Erythroblast (primary cell): ENCODE results near the gene EPS8L2.

Experiments used
- DNase-seq, 2 experiments: peaks; one replicate each; lab custom pipeline; 2025; lab: John Stamatoyannopoulos, UW
- GATA1 ChIP-seq: IDR thresholded peaks from 2 replicates; pipeline ENCODE4 v1.6.1; 2011; ENCODE audit warnings: low read depth, mild to moderate bottlenecking, control low read depth, low read length, moderate library complexity
- POLR2A ChIP-seq: IDR thresholded peaks from 2 replicates; pipeline ENCODE4 v1.6.1; 2011; ENCODE audit warnings: mild to moderate bottlenecking, low read length

EPS8L2 gene

DNA sequence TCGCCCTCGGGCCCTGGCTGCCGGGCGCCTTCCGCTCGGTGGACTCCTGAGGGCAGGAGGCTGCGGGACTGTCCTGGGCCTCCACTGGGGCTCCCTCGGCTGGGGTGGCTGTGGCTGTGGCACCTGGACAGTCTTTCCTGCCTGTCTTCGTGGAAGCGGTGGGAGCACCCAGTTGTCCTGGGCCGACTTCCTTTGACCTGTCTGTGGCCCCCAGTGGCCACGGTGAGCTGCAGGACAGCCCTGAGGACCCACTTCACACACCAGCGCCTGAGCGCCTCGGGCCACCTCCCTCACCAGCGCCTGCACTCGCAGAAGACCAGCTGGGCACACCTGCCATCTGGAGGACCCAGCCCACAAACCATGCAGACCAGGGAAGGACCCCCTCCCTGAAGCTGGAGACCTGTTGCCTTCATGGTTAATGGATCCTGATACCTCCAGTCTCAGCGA, 1.8 kb upstream of the EPS8L2 start:
- no peak for DNase-seq
- no peak for TF ChIP-seq POLR2A
- no peak for TF ChIP-seq GATA1

DNA sequence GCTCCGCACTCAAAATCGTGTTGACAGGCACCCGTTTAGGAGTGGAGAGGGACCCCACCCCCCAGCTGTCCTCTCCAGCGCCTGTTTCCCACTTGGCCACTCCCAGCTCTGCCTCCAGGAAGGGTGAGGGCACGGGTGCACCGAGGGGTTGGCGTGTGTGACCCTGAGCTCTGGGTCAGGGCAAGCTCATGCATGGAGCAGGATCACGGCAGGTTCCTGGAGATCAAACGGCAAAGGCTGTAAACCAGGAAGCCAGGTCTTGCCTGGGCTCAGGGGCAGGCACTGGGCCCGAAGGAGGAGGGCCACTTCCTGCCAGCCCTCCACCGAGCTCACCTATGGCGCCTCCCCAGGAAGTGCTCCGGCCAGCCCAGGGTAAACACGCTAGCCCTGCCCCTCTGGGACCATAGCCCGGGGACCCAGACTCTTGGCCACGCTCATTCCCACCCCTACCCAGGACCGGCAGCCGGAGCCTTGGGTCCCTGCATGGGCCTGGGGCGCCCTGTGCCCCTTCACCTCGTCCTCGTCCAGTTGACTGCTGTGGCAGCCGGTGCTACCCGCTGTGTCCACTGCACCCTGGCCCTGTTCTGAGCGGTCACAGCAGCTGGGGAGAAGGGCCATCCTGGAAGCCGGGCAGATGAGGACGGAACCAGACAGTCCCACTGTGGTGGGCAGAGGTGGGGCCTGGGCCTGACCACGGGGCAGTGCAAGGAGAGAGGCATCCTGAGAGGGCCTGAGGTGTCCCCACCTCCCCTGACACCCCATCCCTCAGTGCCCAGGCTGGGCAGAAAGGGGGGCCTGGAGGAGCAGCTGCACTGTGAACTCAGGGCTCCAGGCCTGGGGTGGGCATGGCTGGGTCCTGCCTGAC, 1.0 kb upstream of the EPS8L2 start:
- no peak for TF ChIP-seq GATA1
- TF ChIP-seq POLR2A: no peak
- no peak for DNase-seq

DNA sequence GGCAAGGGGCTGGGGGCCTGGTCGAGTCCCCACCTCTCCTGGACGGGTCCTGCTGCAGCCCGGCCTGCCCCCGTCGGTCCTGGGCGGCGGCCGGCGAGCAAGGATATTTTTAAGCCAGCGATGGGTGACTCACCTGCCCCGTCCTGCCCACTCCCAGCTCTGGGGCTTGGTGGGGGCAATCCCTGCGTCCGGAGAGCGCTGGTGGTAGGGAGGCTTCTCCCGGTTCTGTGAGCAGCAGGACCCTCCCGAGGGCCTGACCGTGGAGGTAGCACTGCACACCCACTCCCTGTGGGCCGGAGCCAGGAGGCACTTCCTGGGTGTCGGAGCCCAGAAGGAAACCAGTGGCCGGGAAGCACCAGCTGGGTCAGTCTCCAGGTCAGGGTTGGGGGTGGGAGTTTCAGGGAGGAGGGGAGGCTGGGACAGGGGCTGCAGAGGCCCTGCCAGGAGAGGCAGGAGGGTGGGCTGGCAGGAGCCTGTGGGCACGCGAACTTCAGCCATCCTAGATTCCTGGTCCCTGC, 467 bp downstream of the EPS8L2 start:
- no peak for TF ChIP-seq GATA1
- TF ChIP-seq POLR2A: no peak
- DNase-seq: no peak

DNA sequence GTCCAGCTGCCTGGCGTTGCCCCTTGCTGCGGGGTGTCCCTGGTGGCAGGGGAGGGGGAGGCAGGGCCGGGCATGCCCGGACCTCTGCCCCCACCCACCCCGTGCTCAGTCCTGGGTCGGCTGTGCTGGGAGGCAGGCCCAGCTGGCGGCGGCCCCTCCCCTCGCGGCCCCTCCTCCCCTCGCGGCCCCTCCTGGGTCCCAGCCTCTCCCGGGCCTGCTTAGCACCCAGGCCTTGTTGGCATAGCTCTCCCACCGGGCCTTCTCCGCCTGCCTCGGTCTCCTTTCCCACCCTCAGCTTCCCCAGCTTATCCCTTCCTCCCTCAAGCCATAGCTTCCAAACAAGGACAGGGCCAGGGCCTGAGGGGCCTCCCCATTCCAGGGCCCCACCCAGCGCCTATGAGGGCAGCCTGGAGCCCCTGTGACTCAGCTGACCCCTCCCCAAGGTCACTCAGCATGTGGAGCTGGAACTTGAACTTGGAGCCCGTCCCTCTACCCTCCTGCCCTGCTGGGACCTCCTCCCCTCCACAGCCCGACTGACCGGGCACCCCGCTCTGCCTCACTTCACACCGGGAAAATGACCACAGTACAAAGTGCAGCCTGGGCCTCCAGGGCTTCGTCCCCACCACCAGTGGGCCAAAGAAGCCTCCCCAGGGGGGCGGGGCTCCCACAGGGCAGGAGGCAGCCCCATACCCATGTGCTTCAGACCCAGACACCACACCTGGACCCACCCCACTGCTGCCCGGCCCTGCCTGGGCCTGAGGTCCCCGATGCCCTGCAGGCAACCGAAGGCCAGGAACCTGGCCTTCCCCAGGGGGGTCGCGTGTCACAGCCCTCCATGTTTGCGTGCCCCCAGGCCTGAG, 1.2 kb downstream of the EPS8L2 start:
- no peak for DNase-seq
- TF ChIP-seq GATA1 (no peak), POLR2A (no peak)

DNA sequence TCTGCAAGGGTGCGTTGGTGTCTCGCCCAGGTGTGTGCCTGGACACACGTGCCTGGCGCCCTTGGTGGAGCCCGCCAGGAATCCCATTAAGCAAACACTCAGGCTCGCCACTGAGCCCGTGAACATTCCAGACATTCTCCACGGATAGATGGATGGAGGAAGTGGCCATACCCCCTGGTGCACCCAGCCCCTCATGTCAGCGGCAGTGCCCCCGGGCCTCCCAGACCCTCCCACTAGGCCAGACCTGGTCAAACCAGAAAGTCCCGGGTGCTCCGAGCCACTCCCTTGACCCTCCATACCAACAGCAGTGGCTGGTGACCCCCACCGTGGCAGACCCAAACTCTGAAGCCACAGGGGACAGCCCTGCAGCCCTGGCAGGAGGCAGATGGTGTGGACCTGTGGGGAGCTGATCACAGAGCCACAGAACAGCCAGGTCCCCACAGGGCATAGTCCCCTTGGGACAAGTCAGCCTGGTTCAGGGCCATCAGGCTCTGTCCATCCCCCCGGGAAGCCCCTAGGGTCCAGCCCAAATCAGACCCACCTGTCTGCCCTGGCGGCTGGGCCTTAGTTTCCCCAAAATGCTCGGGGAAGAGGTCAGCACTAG, 1.9 kb downstream of the EPS8L2 start:
- TF ChIP-seq GATA1 (no peak), POLR2A (no peak)
- DNase-seq: no peak

DNA sequence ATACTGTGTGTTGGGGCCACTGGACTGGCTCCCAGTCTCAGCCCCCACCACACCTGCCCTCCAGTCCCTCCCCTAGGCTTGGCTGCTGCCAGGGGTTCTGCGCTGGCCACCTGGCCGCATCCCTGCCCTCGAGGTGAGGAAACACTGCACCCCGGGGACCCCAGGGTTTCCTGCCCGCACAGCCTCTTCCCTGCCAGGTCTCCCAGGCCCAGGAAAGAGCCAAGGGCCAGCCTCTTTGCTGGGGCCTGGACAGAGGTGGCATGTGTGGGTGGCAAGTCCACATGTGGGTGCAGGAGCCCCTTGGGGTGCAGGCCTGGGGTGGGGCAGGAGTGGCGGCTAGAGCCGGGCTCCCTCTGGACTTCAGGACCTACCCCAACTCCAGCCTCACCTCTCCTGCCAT, 2.5 kb downstream of the EPS8L2 start:
- no peak for TF ChIP-seq GATA1
- TF ChIP-seq POLR2A: no peak
- no peak for DNase-seq

DNA sequence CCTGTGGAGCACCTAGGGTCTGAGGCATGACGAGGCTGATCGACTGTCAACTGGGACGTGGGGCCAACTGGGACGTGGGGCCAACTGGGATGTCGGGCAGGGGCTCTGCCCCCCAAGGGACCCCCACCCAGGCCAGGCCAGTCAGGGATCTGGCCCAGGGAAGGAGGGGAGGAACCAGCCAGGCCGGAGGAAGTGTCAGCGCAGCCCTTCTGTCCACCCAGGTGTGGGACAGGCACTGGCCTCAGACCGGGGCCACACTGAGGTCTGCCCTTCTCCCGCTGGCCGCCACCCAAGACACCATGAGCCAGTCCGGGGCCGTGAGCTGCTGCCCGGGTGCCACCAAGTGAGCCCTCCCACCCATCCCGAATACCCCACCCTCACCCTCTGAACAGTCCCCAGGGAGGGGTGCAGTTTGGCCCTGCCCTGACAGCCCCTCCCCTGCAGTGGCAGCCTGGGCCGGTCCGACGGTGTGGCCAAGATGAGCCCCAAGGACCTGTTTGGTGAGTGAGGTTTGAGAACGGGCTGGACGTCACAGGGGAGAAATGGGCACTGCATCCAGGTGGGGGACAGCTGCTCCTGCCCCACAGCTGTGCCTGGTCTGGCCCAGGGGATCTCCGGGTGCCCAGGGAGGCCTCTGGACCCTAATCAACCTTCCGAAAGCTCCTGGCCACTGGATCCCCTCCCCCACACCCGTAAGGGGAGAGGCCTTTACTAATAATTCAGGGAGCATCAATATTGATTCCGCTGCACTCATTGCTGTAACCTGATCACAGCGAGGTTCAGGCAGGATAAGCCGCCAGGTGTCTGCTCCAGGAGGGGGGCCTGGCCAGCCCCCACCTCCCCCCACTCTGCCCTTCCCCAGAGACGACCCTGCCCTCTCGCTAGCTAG, 3.3 kb downstream of the EPS8L2 start:
- TF ChIP-seq POLR2A (no peak), GATA1 (no peak)
- DNase-seq: no peak

DNA sequence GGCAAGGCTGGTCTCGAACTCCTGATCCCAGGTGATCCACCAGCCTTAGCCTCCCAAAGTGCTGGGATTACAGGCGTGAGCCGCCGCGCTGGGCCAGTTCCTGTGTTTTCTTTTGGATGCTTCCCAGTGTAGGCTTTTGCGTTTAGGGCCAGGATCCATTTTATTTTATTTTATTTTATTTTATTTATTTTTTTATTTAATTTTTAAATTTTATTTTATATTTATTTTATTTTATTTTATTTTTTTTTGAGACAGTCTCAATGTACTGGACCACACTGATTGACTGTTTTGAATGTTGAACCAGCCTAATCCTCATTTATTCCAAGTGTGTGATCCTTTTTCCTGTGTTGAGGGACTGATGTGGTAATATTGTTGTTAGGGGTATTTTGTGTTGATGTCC, 8.4 kb downstream of the EPS8L2 start:
- no peak for TF ChIP-seq POLR2A
- TF ChIP-seq GATA1: no peak
- DNase-seq: no peak

DNA sequence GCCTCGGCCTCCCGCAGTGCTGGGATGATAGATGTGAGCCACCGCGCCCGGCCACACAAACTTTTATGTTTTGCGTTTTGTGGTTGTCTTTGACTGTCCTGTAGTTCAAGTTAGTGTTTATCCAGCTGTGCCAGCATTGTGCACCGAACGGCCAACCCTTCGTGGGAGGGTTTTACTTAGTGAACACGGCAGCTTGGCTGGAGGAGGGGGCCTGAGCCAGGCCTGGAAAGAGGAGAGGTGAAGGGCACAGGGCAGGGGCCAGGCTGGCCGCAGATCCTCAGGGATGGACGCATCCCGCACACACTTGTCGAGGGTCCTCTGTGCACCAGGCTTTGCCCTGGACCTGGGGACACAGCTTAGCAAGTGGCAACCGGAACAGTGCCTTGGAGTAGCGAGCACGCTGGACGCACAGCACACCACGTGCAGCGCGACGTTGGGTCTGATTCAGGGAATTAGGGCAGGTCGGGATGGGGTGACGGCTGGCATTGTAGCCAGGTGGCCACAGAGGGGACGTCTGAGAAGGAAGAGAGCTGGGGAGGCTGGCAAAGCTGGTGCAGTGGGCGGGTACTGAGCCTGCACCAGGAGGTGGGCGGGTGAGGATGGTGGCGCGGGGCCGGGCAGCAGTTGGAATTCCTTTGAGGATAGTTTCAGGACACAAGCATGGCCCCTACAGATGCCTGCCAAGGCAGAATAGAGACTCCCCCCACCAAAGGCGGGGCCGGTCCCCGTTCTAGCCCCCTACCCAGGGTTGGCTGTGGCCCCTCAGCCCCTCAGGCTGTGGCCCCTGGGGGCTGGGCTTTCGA, 13.4 kb downstream of the EPS8L2 start:
- TF ChIP-seq POLR2A: no peak
- no peak for TF ChIP-seq GATA1
- no peak for DNase-seq

DNA sequence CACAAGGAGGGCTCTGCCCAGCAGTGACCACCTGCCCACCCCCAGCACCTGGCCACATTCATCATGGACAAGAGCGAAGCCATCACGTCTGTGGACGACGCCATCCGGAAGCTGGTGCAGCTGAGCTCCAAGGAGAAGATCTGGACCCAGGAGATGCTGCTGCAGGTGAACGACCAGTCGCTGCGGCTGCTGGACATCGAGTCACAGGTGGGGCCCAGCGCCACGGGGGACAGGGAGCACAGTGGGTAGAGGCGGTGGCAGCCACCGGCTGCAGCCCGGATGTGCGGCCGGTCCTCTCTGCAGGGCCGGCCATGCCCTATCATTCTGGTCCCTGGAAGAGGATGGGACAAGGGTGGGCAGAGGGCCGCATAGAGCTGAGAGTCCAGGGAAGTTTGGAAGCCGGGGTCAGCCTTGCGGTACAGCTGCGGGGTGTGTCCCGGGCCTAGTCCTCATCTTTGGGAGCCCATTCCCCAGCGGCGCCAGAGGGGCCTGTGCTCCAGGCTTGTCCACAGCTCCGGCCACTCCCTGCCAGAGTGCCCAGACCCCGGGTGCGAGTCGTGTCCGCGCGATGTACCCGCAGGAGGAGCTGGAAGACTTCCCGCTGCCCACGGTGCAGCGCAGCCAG, 14.1 kb downstream of the EPS8L2 start:
- DNase-seq: no peak
- TF ChIP-seq POLR2A (no peak), GATA1 (no peak)

DNA sequence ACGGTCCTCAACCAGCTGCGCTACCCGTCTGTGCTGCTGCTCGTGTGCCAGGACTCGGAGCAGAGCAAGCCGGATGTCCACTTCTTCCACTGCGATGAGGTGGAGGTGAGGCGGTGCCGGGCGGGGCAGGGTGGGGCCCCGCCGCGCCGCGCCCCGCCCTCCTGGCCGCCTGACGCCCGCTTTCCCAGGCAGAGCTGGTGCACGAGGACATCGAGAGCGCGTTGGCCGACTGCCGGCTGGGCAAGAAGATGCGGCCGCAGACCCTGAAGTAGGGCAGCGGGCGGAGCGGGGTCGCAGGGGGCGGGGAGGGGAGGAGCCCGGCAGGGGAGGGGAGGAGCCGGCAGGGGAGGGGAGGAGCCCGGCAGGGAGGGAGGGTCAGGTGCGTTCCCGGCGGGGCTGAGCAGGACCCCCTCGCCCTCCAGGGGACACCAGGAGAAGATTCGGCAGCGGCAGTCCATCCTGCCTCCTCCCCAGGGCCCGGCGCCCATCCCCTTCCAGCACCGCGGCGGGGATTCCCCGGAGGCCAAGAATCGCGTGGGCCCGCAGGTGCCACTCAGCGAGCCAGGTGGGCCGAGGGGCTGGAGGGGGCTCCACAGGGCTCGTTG, 14.7 kb downstream of the EPS8L2 start:
- DNase-seq: no peak
- no peak for TF ChIP-seq POLR2A
- TF ChIP-seq GATA1: no peak

DNA sequence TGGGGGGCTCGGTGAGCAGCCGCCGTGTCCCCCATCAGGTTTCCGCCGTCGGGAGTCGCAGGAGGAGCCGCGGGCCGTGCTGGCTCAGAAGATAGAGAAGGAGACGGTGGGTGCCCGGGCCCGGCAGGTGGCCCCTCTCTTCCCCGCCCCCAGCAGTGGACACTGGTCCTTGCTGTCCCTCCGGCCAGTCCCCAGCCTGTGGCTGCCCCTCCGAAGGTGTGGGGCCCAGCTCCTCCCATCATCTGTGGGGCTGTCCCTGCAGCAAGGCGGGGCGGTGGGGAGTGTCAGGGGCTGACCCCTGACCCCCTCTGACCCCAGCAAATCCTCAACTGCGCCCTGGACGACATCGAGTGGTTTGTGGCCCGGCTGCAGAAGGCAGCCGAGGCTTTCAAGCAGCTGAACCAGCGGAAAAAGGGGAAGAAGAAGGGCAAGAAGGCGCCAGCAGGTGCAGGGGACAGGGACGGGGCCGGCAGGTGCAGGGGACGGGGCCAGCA, 15.3 kb downstream of the EPS8L2 start:
- DNase-seq: no peak
- no peak for TF ChIP-seq POLR2A
- no peak for TF ChIP-seq GATA1
